ENCODE measurements around the gene PIGQ. TPM values are rescaled to one million over a fixed set of nuclear protein-coding genes. Genes with fewer than 3 reads are reported as not detected.
A peak's percentile ranks its signal among the peaks of the same experiment; 100 is the strongest.

Gene PIGQ
- total and polyA plus RNA-seq, 3 donors from 2014 or later, result 80.5 to 123 (median 95.4) TPM

DNA sequence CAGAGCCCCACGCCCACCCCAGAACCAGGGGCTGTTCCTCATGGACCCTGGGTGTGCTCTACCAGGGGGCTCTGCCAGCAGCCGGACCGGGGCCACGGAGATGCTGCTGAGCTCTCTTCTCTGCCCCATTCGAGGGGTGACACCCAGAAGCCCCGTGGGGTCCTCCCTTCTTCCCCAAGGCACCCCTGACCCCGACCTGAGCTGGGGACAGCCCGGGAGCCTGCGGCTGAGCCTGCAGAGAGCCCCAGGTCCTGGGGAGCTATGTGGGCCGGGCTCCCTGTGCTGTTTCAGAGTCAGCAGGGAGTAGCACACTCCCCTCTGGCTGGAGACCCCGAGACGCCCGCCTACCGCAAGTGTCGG lies 10.8 kb upstream of the PIGQ start:
- 62% methylated on average over 15 of the region's 15 CpGs; no CpG with 5 or more reads in 1 of the 2 donors for WGBS, 2 donors
- H3K27me3 ChIP-seq, result no peaks in the 10 kb centered on the region

DNA sequence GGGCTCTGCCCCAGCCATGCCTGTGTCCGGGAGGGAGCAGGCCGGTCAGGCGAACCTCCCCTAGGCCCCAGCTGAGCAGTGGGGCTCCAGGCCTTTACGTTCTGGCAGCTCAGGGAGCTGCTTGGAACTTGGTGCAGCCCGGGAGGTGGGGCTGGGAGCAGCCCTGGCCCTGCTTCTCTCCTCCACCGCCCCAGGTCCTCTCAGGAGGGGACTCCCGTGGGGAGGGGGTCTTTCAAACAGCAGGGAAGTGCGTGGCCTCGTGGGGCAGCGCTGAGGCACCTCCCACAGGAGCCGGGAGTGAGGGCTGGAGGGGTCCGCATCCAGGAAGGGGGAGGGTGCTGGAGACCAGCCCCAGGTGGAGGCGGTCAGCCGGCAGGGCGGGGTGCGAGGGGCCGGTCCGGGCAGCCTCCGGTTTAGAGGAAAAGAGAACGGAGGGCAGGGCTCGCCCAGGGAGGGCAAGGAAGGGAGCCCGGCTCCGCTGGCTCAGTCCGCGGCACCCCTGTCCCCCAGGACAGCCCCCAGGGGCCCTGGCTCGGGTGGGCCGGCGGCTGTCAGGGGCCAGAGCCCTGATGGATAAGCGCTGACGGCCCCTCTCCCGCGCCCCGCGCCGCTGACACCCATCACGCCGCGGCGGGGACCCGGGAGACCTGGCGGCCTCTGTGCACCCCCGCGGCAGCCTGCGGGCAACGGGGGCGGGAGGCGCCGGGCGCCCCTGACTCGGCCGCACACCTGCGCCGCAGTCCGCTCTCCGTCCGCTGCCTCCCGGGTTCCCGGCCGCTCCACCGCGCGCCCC lies 10.2 kb upstream of the PIGQ start:
- Histone ChIP-seq H3K27me3 (no peaks in the 10 kb centered on the region), H3K9me3 (no peaks in the 10 kb centered on the region), H3K36me3 (ENCODE audit: low read depth, missing control alignments) (no peaks in the 10 kb centered on the region), H3K4me3 (peak overlapping the region in 1 of 2 donors; percentile 29), H3K27ac (no peak overlapping the region), H3K4me1 (peaks cover 12% of the 10 kb centered on the region)
- intact Hi-C loops (cut with DNase I; ENCODE audit: low total_unique reads), result no loop called here
- WGBS, 2 donors, result 6 to 10% methylated on average over 9 to 24 of the region's 62 CpGs
- TF ChIP-seq, protein P1, sequence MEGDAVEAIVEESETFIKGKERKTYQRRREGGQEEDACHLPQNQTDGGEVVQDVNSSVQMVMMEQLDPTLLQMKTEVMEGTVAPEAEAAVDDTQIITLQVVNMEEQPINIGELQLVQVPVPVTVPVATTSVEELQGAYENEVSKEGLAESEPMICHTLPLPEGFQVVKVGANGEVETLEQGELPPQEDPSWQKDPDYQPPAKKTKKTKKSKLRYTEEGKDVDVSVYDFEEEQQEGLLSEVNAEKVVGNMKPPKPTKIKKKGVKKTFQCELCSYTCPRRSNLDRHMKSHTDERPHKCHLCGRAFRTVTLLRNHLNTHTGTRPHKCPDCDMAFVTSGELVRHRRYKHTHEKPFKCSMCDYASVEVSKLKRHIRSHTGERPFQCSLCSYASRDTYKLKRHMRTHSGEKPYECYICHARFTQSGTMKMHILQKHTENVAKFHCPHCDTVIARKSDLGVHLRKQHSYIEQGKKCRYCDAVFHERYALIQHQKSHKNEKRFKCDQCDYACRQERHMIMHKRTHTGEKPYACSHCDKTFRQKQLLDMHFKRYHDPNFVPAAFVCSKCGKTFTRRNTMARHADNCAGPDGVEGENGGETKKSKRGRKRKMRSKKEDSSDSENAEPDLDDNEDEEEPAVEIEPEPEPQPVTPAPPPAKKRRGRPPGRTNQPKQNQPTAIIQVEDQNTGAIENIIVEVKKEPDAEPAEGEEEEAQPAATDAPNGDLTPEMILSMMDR (IDR thresholded peaks at IDR 0.05), result no peak
- no peak for TF ChIP-seq POLR2A (IDR thresholded peaks at IDR 0.05)
- no peak for DNase-seq

More for the DNA sequence above, 10.8 kb upstream of the PIGQ start:
- no peaks in the 10 kb centered on the region for H3K9me3 ChIP-seq
- peak overlapping the region in 1 of 2 donors; percentile 29 for H3K4me3 ChIP-seq
- no peaks in the 10 kb centered on the region for H3K36me3 ChIP-seq (ENCODE audit: low read depth, missing control alignments)
- intact Hi-C loops (cut with DNase I; ENCODE audit: low total_unique reads), result no loop called here
- peaks cover 12% of the 10 kb centered on the region for H3K4me1 ChIP-seq
- no peak for DNase-seq
- no peak overlapping the region for H3K27ac ChIP-seq
- TF ChIP-seq, protein P1 (IDR thresholded peaks at IDR 0.05), result no peak
- no peak for TF ChIP-seq POLR2A (IDR thresholded peaks at IDR 0.05)

DNA sequence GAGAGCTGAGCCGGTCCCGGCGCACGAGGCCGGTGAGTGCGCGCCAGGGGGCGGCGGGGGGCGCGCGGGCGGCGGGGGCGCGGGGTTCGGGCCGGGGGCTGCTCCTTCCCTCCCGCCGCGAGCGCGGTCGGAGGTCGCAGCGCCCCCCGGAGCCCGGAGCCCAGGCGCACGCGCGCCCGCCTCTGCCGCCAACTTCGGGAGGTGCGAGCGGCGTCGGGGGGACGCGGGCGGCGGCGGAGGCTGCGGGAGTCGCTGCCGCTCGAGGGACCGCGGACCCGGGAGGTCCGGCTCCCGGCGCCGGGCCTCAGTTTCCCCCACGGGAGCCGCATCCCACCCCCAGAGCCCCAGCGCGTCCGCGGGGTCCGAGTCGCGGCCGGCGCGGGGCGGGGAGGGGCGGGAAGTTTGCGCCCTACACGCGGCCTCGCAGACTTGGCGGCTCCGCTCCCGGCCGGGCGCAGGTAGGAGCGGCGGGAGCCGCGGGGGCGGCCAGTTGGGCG lies 9.5 kb upstream of the PIGQ start, which contains the start of gene PRR35:
Gene PRR35, plus strand, starts transcription at position 191 of the 497 bp plus-strand sequence. CDS start 2,901 bp downstream, outside the sequence.
- TF ChIP-seq, protein P1 (IDR thresholded peaks at IDR 0.05), result no peak
- no peak for TF ChIP-seq POLR2A (IDR thresholded peaks at IDR 0.05)
- Histone ChIP-seq H3K4me3 (peak within 1 kb of the TSS in 1 of 2 donors; percentile 29), H3K27ac (no peak within 1 kb of the TSS), H3K27me3 (no peaks in the 10 kb centered on the region), H3K9me3 (no peaks in the 10 kb centered on the region), H3K36me3 (ENCODE audit: low read depth, missing control alignments) (no peaks in the 10 kb centered on the region), H3K4me1 (peaks cover 17% of the 10 kb centered on the region)
- intact Hi-C loops (cut with DNase I; ENCODE audit: low total_unique reads), result no loop called here
- DNase-seq, result no peak
- 1% methylated on average over 38 of the region's 84 CpGs; no CpG with 5 or more reads in 1 of the 2 donors for WGBS, 2 donors

DNA sequence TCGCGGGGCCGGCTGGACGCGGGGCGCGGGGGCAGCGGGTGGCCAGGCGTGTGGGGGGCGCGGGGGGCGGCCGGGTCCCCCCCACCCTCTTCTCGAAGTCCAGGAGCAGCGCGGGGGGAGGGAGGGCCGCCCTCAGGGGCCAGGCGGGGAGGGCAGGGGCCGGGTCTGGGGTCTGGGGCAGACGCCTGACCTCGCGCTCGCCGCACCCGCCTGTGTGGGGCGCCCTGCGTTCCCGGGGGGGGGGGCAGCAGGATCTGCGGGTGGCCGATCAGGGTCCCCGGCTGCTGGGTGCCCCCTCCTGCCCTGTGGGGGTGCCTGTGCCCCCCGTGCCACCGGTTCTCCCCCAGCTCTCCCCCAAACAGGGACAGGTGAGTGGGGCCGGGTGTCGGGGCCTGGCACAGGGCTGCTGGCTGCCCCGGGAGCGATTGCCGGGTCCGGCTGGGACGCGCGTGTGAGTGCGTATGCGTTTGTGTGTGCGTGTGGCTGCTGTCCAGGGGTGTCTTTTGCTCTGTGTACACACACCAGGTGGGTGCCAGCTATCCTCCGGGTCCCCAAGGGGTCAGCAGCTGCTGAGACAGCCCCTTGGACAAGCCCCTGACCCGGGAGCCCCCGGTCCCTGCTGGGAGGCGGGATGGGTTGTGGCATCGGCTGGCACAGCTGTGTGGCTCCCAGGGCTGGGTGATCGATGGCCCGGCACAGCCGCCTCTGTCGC lies 8.9 kb upstream of the PIGQ start:
- peaks cover 23% of the 10 kb centered on the region for H3K4me1 ChIP-seq
- no peak overlapping the region for H3K4me3 ChIP-seq
- DNase-seq, result no peak
- H3K27me3 ChIP-seq, result no peaks in the 10 kb centered on the region
- intact Hi-C loops (cut with DNase I; ENCODE audit: low total_unique reads), result no loop called here
- TF ChIP-seq, protein P1 (IDR thresholded peaks at IDR 0.05), result no peak
- TF ChIP-seq POLR2A (IDR thresholded peaks at IDR 0.05), result no peak
- no peaks in the 10 kb centered on the region for H3K36me3 ChIP-seq (ENCODE audit: low read depth, missing control alignments)
- no peaks in the 10 kb centered on the region for H3K9me3 ChIP-seq
- 30% methylated on average over 35 of the region's 54 CpGs; no CpG with 5 or more reads in 1 of the 2 donors for WGBS, 2 donors
- H3K27ac ChIP-seq, result no peak overlapping the region

Measured in testis (tissue), 3 donors.